Thyroid gland (tissue), 4 donors: ENCODE measurements around the gene TRAK1.

Experiments
- POLR2A ChIP-seq, 2 donors: fragments of 450-650 bp; IDR thresholded peaks; one replicate each; pipeline ENCODE4 v1.6.1; 2017; ENCODE audit warnings: antibody characterized with exemption in 2 of 2, mild to moderate bottlenecking in 2 of 2, moderate library complexity in 1 of 2
- TF ChIP-seq, protein P1 (sequence below), 6 experiments: fragments of 200-600 bp in 3 of 6; fragments of 450-650 bp in 3 of 6; sonication (generic) in 3 of 6; IDR thresholded peaks; one replicate each; pipeline ENCODE4 v1.5.1; 2016 to 2019; ENCODE audit warnings: antibody characterized with exemption in 6 of 6, mild to moderate bottlenecking in 2 of 6, inconsistent platforms in 1 of 6, moderate library complexity in 1 of 6

DNA sequence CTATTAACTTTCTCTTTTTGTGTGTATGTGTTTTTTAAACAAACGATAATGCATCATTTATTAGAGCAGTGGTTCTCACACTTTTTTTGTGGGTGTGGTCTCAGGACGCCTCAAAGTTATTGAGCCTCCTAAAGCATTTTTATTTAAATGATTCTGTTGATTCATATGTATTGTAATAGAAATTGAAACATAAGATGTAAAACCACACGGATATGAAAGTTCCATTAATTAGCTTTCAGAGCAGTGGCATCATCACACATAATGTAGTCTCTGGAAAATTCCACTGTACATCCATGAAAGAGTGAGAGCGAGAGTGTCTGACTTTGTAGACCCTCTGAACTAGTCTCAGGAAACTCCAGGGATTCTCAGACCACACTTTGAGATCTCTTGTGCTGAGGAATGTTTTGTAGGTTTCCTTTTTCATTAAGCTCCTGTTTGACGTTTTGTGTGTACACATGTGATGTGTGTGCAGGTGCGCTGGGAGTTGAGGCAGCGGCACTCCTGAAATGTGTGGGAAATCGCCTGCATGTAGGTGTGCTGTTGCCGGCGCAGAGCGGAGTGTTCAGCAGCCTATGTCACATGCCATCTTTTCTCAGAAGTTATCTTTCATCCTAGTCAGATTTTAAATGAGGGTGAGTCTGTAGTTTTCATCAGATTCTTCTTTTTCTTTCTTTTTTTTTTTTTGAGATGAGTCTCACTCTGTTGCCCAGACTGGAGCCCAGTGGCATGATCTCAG lies 5.3 kb upstream of the TRAK1 start:
- TF ChIP-seq, protein P1, sequence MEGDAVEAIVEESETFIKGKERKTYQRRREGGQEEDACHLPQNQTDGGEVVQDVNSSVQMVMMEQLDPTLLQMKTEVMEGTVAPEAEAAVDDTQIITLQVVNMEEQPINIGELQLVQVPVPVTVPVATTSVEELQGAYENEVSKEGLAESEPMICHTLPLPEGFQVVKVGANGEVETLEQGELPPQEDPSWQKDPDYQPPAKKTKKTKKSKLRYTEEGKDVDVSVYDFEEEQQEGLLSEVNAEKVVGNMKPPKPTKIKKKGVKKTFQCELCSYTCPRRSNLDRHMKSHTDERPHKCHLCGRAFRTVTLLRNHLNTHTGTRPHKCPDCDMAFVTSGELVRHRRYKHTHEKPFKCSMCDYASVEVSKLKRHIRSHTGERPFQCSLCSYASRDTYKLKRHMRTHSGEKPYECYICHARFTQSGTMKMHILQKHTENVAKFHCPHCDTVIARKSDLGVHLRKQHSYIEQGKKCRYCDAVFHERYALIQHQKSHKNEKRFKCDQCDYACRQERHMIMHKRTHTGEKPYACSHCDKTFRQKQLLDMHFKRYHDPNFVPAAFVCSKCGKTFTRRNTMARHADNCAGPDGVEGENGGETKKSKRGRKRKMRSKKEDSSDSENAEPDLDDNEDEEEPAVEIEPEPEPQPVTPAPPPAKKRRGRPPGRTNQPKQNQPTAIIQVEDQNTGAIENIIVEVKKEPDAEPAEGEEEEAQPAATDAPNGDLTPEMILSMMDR (IDR thresholded peaks at IDR 0.05): no peak
- no peak for TF ChIP-seq POLR2A (IDR thresholded peaks at IDR 0.05)
